ENCODE results near the gene FAM228B.
"Not testable (repeated sequence)": the region's sequence is repeated elsewhere in the genome, so short reads cannot be mapped to it uniquely, and the experiment has no call there.

Gene FAM228B

DNA sequence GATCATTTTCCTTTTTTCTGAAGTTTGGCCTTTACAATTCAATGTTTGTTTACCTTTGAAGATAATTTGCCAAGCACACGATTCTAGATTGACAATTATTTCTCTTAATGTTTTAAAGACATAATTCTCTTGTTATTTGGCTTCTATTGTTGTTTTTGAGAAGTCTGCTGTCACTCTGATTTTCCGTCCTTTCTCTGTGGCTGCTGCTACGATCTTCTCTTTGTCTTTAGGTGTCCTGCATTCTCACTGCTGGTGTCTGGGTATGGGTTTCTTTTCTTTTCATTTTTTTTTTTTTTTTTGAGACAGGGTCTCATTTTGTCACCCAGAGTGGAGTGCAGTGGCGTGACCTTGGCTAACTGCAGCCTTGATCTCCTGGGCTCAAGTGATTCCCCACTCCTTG lies 36.4 kb downstream of the FAM228B start:
- DNase-seq (ENCODE audit: low read depth in 2 of 2): no peak

DNA sequence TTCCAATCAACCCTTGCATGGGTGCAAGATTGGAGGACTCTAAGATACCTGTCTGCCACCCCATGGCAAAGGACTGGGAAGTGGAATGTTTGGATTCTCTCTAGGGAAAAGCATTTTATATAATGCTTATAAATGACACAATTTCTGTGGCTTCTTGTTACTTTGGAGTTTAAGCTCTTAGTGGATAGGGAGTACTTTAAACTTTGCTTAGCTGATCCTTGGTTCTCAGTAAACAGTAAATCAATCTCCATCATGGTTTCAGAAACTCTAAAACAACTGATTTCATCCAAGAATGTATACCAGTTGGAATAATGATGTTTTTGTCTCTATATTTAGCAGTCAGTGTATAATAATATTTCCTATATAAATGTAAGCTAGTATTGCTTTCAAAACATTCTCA lies 37.5 kb downstream of the FAM228B start:
- no peak for DNase-seq (ENCODE audit: low read depth in 2 of 2)

DNA sequence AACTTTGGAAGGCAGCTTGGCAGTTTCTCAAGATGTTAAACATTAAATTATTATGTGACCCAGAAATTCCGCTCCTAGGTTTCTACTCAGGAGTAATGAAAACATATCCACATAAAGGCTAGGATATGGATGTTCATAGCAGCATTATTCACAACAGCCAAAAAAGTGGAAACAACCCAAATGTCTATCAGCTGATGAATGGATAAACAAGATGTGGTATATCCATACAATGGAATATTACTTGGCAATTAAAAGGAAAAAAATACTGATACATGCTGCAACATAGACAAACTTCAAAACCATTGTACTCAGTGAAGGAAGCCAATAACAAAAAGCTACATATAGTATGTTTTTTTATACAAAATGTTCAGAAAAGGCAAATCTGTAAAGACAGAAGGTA lies 39.2 kb downstream of the FAM228B start:
- DNase-seq (ENCODE audit: low read depth in 2 of 2): no peak

DNA sequence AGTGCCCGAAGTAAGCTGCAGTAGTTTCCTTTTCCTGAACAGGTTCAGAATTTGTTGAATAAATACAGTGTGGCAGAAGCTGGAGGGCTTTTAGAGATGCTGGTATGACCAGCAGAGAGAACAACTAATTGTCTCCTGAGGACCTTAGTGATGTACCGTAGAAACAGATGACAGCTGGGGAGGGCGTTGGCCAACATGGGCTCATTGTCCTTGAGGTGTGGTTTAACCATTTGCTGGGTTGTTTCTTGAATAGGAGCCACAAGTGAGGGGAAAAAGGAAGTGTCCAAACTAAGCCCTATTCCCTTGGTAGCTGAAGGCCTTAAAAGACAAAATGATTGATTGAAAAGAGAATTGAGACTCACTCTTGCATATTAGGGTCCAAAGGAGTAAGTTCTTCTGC lies 39.9 kb downstream of the FAM228B start:
- no peak for DNase-seq (ENCODE audit: low read depth in 2 of 2)

DNA sequence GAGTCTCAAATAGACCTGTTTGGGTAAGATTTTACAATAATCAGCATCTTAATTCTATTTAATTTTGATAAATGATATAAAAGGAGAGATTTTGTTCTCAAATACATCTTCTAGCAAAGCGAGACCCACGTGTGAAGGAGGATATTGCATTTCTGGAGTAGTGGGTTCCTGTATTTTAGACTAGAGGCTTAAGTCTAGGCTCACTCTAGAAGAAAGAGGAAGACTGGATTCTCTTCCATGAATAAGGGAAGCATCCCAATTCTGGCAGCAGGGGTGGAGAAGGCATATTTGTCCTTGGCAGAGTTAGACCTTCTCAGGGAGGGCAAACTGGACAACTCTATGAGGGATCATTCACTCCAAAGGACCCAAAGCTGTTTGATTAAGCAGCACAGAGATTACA lies 40.3 kb downstream of the FAM228B start:
- DNase-seq (ENCODE audit: low read depth in 2 of 2): no peak

DNA sequence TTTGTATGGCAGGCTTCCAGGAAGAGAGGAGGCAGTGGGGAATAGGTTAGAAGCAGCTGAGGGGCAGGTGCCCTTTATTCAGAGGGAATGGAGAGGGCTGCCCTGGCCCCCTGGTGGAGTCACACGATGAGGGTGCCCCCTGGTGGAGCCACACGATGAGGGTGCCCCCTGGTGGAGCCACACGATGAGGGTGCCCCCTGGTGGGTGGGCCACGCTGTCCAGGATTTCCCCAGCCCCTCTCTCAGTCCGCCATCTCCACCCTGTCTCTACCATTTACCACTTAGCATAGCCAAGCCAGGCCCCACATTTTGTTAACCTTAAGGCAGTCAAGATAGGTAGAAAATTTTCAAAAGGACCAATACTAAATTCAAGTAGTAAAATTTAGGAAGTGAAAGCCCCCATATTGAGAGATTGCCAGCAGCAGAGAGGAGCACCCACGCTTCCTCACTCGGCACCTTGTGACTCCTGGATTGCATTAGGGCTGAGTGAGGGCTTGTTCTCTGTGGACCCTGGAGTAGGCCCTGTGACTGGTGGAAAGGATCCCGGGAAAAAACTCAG lies 41.2 kb downstream of the FAM228B start:
- DNase-seq (ENCODE audit: low read depth in 2 of 2): no peak

DNA sequence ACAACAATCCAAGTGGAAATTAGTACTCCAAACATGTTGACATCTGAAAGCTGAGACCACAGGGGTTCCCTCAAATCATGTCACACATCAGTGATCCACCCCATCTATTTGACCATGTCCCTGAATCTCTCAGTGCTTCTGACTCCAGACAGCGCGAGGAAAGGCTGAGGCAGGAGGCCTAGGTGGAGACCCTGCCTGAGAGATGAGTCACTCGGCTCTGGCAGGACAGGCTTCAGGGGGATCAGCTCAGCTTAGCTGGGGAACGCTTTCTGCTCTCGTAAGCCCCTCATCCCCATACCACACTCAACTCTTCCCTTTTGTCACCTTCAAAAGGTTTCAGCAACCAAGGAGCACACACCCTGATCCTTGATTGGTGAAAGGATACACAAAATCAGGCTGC lies 45.8 kb downstream of the FAM228B start:
- no peak for DNase-seq (ENCODE audit: low read depth in 2 of 2)

DNA sequence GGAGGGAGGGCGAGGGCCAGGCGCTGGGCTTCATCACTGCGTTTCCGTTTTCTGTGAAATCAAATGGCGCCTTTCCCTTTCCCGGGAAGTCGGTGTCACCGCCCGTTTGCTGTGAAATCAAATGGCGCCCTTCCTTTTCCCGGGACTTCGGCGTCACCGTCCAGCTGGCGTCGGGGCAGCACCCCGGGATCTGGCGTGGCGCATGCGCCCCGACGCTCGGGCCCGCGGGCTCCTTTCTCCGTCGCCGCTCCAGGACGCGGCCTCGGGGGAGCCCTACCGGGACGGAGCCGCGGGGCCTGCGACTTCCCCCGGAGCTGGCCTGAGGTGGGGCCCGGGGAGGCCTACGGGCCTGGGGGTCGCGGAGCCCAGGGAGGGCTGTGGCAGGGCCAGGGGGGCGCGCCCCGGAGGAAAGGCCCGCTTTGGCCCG lies 51.6 kb downstream of the FAM228B start, which contains the start of gene FAM228A:
Gene FAM228A (plus strand): TSS at position 203 of the 427 bp plus-strand sequence. CDS start 428 bp downstream, outside the sequence.
- DNase-seq (ENCODE audit: low read depth in 2 of 2): no peak

DNA sequence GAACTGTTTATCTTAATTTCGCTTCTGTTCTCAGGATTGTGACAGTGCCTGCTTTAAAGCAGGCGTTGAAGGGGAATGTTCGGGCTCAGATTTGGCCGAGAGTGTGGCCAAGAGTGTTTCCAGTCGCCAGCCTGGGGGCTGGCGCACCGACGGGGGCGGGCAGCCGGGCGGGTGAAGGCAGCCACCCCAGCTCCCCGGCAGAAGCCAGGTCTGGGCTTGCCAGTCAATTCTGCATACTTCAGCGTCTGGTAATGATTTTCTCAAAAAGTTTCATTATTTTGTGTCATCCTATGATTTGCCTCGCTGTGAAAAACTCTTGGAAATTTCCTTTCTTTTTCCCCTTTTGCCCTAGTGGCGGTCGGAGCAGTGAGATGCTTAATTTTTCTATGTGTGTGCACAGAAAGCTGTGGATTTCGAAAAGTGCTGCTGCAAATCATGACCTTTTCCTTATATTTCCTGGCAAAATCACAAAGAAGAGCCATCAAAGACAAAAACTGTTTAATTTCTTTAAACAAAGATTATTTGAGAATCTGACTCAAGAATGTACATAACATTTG lies 52.4 kb downstream of the FAM228B start:
- no peak for DNase-seq (ENCODE audit: low read depth in 2 of 2)

DNA sequence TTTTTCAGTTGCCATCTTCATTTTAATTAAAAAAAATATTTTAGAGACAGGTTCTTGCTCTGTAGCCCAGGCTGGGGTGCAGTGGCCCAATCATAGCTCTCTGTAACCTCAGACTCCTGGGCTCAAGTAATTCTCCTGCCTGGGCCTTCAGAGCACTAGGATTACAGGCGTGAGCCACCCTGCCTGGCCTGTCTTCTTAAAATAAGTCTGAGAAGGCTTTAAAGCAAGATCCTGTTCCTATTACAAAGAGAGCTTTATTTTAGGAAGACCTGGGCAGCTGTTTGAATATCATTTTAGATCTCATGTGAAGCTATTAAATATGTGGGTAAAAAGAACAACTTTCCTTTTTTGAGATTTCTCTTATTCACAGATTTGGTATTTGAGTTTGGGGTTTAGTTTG lies 53.1 kb downstream of the FAM228B start:
- DNase-seq (ENCODE audit: low read depth in 2 of 2): no peak

DNA sequence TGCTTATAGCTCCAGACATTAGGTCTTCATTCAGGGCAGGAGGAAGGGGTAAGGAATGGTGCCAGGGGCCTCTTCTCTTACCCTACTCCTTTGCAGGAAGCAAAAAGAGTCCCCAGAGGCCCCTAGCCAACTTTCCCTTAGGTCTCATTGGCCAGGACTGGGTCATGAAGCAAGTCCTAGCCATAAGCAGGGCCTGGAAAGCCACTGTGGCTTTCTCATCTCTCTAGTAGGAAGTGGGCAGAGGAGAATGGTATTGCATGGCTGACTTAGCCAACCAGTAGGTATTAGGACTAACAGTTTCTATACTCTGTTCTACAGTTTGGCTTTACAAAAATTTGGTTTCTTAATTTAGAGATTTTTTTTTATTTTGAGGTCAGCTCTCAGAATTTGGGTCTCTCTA lies 56.4 kb downstream of the FAM228B start:
- DNase-seq (ENCODE audit: low read depth in 2 of 2): no peak

DNA sequence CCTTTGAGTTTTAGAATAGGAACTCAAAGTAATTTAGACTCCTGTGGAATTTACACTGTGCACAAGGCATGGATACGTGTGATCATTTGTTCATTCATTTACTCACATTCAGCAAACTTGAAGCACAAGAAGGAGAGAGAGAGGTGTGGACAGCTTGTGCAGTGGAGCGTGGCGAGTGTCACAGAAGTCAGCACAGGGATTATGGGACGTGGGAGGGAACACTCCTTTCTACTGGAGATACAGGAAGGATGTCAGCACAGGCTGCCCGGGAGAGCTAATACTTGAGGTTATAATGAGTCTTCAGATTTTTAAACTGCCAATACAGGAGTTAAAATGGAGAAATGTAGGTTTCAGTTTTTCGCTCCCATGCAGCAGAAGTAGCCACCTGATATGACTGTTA lies 58.6 kb downstream of the FAM228B start:
- DNase-seq (ENCODE audit: low read depth in 2 of 2): no peak

DNA sequence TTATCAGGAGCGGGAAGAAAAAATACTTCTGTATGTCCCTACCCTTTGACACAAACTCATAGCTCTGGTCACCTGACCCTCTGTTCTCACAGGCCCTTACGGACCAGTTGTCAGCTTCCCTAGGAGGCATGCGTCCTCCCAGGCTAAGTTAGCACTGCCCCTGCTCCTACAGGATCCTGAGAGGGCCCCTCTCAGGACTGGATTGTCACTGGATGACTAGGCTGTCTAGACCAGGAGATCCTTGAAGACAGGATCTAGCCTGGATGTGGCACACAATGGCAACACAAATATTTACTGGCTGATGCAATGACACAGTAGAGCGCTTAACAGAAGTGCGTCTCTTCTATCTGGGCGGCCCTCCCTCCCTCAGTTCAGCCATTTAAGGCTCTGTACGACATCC lies 59.2 kb downstream of the FAM228B start:
- no peak for DNase-seq (ENCODE audit: low read depth in 2 of 2)

DNA sequence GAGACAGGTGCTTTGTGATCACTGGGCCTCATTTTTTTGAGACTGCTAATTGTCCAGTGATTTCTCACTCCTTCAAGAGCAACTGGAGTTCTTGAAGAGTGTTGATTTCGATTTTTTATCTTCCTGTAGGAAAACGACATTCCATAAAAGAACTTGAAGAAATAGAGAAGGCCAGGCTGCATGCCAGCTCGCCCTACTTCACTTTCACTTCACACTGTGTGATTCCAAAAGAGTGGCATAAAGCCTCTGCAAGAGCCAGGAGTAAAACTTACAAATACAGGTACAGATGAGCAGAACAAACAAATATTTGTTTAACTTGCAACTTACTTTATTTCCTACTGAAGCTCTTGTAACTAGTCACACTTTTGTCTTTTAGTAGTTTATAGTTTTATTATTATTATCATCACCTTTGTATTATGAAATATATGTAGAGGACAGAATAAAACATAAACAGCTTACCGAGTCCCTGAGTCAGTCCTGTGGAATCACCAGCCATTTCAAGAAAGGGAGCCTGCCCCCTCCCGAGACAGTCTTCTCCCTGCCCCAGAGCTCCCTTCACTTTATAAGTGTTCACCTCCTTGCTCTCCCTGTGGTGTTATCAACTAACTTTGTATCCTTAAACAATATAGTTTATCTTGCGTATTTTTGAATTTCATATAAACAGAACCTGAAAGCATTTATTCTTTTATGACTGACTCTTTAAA lies 60.2 kb downstream of the FAM228B start:
- no peak for DNase-seq (ENCODE audit: low read depth in 2 of 2)

DNA sequence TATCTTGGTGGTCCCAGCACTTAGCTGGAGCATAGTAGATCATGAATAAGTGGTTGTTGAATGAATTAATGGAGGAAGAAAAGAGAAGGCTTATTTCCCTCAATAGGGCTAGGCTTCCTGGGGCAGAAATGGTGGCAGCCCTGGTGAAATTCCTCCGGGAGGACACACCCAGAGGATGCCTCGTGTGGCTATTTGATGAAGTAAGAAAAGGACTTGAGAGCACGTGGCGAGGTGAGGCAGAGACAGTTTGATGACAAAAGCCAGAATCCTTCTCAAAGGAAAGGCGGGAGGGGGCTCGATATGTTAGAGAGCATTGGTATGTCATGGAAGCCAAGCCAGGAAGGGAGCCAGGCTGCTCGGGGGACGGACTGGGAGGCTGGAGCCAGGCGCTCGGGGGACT lies 66.3 kb downstream of the FAM228B start:
- DNase-seq (ENCODE audit: low read depth in 2 of 2): no peak

DNA sequence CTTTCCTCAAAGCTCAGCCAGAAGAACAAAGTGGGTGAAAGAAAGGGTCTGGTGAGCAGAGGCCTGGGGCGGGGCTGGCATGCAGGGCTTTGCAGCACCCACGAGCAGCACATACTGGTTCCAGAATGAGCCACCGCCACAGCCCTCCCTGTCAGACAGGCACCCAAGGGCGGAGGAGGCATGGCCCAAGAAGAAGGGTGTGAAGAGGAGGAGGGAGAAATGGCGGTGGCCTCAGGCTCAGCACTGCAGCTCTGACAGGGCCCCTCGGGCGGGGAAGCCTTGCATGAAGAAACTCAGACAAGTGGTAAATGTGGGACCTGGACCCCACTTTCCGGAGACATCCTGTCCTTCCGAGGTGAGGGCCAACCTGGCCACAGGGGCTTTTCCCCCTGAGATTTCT lies 67.2 kb downstream of the FAM228B start:
- DNase-seq (ENCODE audit: low read depth in 2 of 2): no peak

DNA sequence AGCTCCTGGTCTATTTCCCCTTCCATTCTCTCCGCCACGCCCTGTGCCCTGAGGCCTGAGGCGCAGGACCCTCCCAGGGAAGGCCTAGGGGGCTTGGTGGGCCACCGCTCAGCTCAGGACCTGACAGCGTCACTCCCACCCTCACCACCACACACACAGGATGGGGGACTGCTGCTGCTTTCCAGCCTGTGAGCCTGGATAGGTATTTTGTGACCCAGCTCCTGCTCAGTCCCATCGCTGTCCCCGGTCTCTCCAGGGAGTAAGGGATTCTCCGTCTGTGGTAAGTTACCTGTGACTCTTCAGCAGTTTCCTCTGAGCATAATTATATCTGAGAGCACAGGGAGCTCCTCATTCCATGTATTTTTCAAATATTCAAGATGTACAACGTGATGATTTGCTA lies 67.9 kb downstream of the FAM228B start:
- DNase-seq (ENCODE audit: low read depth in 2 of 2): no peak

DNA sequence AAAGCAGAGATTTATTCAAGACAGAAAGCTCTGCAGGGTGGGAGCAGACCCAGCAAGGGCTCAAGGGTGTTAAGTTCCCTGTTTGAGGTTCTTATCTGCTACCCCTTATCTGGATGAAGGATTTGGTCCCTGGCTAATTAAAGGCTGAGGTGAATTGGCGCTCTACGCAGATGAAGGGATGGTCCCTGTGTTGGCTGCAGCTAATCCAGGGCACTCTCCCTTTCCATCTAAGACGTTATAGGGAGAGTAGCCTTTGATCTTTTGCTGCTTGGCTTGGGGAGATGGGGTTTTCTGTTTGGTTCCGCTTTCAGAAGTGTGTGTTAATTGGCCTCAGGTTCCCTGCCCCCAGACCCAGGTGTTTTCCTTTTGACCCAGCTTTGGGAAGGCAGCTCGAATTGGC lies 68.6 kb downstream of the FAM228B start:
- no peak for DNase-seq (ENCODE audit: low read depth in 2 of 2)

DNA sequence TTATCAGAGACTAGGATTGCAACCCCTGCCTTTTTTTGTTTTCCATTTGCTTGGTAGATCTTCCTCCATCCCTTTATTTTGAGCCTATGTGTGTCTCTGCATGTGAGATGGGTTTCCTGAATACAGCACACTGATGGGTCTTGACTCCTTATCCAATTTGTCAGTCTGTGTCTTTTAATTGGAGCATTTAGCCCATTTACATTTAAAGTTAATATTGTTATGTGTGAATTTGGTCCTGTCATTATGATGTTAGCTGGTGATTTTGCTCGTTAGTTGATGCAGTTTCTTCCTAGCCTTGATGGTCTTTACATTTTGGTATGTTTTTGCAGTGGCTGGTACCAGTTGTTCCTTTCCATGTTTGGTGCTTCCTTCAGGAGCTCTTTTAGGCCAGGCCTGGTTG lies 73.9 kb downstream of the FAM228B start:
- DNase-seq (ENCODE audit: low read depth in 2 of 2): not testable (repeated sequence)

DNA sequence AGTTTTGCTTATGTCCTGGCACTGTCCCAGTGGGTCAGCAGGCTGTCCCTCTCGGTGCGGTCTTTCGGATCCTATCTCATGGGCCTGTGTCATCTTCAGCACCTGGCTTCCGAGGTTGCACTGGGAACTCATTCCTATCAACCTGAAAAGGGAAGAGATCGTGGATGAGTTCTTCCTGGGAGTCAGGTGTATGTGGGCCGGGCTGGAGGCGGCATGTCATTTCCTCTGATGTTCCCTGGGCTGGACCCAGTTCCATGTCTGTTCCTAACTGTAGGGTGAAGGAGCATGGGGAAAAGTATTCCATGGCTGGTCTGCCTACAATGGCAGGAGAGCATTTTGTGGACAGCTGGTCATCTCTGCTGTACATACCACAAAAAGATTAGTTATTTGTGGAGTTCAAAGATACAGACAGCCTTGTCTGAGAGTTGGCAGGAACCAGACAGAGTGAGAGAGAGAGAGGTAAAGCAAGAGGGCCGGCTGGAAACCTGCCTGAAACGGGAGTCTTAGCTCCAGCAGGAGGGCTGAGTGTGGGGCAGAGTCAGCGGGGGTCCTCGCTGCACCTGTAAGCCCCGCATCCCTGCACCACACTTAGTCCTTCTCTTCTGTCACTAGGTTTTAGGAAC lies 76.8 kb downstream of the FAM228B start:
- no peak for DNase-seq (ENCODE audit: low read depth in 2 of 2)

DNA sequence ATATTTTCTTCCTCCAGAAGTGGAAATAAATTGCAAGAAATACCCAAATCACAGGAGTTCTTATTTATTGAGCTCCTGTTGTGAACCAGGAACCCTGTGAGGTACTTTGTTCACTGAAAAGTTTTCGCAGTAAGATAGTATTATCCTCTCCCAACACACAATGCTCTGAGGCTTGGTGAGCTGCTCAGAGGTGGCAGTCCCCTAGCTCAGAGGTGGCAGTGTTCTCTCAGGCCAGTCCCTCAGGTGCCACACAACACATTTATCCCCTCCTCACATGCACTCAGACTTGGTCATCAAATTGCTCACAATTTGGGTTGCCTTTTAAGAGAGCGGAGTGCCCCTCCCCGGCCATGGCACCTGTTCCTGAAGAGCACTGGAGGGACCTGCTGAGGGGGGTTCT lies 77.5 kb downstream of the FAM228B start:
- no peak for DNase-seq (ENCODE audit: low read depth in 2 of 2)

DNA sequence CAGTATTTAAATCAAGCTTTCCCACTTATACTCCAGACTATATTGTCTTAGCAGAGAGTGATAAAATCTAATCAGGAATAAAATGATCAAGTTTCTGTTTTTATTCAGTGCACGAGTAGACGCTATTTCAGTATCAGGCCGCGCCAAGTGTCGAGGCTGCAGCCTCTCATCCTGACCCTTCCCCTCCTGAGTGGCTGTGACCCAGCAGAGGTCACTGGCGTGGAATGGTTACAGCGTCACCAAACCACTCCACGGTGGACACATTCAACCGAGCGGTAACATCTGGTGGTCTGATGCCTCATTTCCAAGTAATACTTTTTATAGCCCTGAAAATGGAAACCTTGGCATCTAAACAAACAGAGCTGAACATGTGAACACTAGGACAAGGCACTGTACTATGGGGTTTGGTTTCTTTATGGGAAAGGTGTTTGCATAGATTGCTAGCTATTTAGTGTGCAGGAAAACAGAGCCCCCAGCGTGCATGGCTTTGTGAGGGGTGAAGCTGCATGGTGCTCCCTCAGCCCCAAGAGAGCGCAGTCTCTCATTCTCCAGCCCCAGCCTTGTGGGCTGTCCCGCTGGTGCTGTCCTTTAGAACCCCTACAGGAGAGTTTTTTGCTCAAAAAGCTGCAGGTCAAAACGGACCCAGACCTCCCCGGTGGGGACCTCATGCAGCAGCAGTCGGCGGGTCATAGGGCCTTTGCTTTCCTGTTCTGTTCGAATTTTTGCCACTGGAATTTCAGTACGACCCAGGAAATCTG lies 79.9 kb downstream of the FAM228B start:
- no peak for DNase-seq (ENCODE audit: low read depth in 2 of 2)
